SHP77 (cell line): Measurements from ENCODE around the gene TNRC18.
"Not testable (repeated sequence)": the region's sequence is repeated elsewhere in the genome, so short reads cannot be mapped to it uniquely, and the experiment has no call there.

ENCODE experiments used
- DNase-seq, 2 experiments: peaks; one replicate each; lab custom pipeline; 2025; lab: John Stamatoyannopoulos, UW

TNRC18 gene

DNA sequence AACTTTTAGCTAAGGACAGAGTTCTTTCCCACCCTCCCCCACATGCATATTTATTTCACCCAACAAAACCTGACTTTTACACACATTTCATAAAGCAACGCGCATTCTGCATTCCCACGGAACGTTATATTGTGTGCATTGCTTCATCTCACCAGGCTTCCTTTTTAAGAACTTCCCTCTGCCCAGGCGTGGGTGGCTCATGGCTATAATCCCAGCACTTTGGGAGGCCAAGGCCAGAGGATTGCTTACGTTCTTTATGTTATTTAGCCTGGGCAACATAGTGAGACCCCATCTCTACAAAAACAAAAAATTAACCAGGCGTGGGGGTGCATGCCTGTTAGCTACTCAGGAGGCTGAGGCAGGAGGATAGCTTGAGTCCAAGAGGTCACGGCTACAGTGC lies 155.8 kb downstream of the TNRC18 start:
- not testable (repeated sequence) for DNase-seq

GRCh38 chr7:5266191-5267028 lies 157.2 kb downstream of the TNRC18 start:
- peak; percentile 70 to 71 for DNase-seq

DNA sequence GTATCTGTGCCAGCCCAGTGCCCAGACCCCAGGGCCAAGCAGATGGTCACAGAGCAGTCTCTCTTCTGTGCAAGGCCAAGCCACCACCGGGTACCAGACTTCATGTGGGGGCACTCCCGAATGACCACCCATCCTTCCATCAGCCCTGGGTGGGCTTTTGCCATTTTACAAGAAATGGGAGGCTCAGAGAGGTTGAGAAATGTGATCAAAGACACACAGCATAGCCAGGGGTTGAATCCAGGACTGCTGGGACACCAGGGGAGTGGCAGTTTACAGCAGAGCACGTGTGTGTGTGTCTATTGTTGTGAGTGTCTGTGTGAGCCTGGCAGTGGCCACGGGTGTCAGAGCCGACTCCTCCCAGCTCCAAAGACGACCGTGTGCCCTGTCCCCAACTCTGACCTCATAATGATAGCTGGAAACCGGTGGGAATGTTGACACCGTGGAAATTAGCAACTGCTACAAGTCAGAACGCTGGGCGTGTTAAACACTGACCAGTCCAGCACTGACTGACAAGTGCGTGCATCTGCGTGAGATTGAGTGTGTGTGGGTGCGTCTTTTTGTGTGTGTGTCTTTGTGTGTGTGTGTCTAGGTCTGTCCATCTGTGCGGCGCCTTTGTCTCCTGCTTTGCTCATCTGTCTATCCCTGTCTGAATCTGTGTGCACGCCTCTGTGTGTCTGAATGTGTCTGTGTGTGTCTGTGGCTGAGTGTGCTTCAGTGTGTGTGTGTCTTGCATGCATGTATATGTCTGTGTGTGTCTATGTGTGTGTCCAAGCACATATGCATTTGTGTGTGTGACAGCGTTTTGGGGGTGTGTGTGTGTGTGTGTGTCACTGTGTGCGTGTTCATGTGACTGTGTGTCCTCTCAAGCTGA lies 158.1 kb downstream of the TNRC18 start:
- DNase-seq = no peak

- DNase-seq = not testable (repeated sequence)
Observed at GRCh38 chr7:5263066-5263465, 160.6 kb downstream of the TNRC18 start.

- DNase-seq = peak; percentile 50 to 62
Observed at GRCh38 chr7:5260530-5261068, 163.0 kb downstream of the TNRC18 start.
